Heart left ventricle (tissue), 13 donors: ENCODE data around the gene KLHL29.

Experiments
- CTCF ChIP-seq, 12 donors: fragments of 200-600 bp; sonication (generic) in 4 of 12; IDR thresholded peaks; one replicate each; pipeline versions ENCODE4 v1.5.0 to v1.8.0; 2018 to 2022; ENCODE audit warnings: antibody characterized with exemption in 12 of 12, mild to moderate bottlenecking in 5 of 12
- POLR2A ChIP-seq, 2 donors: fragments of 450-650 bp; IDR thresholded peaks; one replicate each; pipeline ENCODE4 v1.6.1; 2017; ENCODE audit warnings: antibody characterized with exemption in 2 of 2, mild to moderate bottlenecking in 2 of 2, moderate library complexity in 2 of 2
- donor health status: ischemic (EF 13 %, LVEDD 7.1; RV severe dilation, severe dysfunction).
- donor health status: DM: no; HTN: yes; CAD: no.
- donor health status: DM: no; HTN: no; CAD: no.
- donor health status: ischemic (EF 25% LVEDD 6.9; RV normal size, moderate dysfunction).
- donor health status: ischemic (EF 25% LVEDD 5.7; RV mildly dilated, moderate dysfunction).
- donor health status: ischemic (EF 35%, LVEDD 5.7; RV mildly dilated, moderate dysfunction).
- donor health status: nonischemic (EF 11% LVEDD 7.7; RV severe dilation, severe dysfunction).
- donor health status: DM: yes; HTN: yes; CAD: no.
- donor health status: PGD.
- donor health status: ischemic (EF 29% LVEDD 5.4; RV normal size, mild dysfunction).
- donor health status: nonischemic (EF 23%, LVEDD 6.1; RV moderate dilation, normal function).

- TF ChIP-seq CTCF (IDR thresholded peaks at IDR 0.05) (no peak), POLR2A (IDR thresholded peaks at IDR 0.05) (no peak)
Measured at GRCh38 chr2:23482607-23483006, 97.6 kb downstream of the KLHL29 start.
